VCaP (cell line): ENCODE measurements around the gene NIT1.

ENCODE experiments used
- H3K27ac ChIP-seq: fragments of 450-650 bp; 2 replicates; pipeline ENCODE4 v1.5.1; 2017
- TF ChIP-seq, protein P1 (sequence below): fragments of 450-650 bp; conservative IDR thresholded peaks from 2 replicates; pipeline ENCODE4 v1.5.1; 2017; ENCODE audit warnings: mild to moderate bottlenecking, moderate library complexity

NIT1 gene

DNA sequence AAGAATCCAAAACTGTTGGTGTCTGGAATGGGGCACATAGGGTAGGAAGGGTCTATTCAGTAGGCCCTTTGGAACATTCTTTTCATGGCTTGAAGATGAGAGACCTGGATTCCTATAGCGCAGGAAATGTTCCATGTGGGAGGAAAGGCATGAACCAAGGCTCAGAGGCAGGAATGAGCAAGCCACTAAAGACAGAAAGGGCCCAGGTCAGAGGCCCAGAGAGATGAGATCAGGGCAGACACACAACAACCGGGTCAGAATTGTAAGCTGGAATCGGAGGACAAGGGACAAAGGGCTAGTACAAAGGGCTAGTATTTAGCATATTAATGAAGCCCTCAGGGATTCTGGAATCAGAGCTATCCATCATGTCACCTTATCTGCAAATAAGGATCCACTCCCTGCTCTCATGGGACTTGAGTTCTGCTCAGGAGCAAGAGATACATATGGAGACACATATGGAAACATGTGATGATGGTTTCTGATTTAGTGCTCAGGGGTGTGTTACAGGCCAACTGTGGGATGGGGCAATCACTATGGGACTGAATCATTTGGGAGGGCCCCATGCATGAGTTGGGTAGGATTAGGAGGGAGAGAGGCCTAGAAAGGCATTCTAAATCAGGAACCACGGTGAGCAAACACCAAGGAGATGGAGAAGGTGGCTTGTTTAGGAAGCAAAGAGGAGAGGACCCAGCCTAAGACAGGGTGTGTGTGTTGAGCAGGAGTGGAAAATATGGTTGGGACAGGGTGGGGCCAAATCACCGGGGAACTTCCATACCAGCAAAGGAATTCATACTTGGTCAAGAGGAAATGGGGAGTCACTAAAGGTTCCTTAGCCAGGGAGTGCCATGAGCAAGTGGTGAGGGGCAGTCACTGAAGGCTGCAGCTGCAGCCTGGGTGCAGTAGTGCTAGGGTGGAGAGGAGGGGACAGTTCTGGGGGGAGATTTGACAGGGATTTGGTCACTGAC, 37.2 kb upstream of the NIT1 start:
- H3K27ac ChIP-seq, result no peak overlapping the region
- TF ChIP-seq, protein P1, sequence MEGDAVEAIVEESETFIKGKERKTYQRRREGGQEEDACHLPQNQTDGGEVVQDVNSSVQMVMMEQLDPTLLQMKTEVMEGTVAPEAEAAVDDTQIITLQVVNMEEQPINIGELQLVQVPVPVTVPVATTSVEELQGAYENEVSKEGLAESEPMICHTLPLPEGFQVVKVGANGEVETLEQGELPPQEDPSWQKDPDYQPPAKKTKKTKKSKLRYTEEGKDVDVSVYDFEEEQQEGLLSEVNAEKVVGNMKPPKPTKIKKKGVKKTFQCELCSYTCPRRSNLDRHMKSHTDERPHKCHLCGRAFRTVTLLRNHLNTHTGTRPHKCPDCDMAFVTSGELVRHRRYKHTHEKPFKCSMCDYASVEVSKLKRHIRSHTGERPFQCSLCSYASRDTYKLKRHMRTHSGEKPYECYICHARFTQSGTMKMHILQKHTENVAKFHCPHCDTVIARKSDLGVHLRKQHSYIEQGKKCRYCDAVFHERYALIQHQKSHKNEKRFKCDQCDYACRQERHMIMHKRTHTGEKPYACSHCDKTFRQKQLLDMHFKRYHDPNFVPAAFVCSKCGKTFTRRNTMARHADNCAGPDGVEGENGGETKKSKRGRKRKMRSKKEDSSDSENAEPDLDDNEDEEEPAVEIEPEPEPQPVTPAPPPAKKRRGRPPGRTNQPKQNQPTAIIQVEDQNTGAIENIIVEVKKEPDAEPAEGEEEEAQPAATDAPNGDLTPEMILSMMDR, result no peak

DNA sequence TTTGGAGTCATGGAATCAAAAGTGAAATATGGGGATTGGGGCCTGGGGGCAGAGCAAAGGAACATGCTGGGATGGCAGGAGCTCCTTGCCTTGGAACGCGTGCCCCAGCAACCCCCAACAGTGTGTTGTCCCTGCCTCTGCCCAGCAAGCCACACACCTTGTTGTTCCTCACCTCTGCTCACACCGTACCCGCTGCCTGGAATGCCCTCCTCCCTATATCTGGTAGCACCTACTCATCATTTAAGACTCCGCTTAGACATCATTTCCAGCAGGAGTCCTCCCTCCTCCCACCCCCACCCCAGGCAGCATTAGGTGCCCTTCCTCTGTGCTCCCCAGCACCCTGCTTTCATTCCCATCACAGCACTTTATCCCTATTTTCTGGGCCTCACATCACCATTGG, 36.4 kb upstream of the NIT1 start:
- TF ChIP-seq, protein P1, result no peak
- H3K27ac ChIP-seq, result no peak overlapping the region

DNA sequence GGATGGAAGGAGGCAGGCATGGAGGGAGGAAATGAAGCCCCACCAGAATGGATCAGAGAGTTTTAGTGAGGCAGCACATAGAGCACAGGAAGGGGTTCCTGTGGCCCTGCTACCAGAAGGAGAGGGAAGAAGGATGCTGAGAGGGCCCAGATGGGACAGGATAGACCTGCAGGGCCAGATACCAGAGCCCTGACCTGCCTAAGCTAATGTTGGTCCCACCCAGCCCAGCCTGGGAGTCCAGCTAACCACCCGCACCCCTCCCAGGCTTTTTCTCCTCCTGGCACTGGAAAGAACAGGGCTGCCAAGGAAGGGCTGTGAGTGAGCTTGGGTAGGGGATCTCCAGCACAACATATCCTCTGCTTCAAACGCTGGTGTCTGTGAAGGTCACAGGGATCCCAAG, 35.4 kb upstream of the NIT1 start:
- TF ChIP-seq, protein P1, result no peak
- no peak overlapping the region for H3K27ac ChIP-seq

DNA sequence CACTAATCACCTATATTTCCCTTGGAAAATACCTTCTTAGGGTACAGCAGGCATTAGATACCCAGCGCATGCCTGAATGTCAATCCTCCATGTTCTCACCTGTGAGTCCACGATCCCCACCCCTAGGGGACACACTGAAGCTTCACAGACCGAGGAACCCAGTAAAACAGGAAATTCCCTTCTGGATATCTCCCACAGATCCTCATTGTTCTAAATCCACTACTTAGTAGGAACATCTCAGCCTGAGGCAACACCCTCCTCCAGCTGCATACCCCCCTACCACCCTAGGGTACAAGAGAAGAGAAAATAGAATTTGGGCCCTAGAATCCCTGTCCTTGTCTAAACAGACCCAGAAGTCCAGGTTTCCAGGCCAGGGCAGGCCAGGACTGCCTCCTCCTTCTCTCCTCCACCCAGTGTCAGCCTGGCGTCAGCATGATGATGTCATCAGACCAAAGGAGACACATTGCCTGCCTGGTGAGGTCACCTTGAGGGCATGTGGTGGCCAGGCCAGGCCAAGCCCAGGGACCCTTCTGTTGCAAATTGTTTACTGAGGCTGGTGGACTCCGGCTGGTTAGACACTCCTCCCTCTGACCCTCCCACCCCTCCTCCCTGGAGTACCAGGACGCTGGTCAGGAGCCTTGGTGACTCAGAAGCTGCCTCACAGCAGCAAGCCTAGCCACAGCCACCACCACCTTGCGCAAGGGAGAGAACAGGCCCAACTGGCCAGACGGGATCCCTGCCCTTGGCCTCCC, 34.7 kb upstream of the NIT1 start:
- H3K27ac ChIP-seq, result no peak overlapping the region
- TF ChIP-seq, protein P1, result no peak

DNA sequence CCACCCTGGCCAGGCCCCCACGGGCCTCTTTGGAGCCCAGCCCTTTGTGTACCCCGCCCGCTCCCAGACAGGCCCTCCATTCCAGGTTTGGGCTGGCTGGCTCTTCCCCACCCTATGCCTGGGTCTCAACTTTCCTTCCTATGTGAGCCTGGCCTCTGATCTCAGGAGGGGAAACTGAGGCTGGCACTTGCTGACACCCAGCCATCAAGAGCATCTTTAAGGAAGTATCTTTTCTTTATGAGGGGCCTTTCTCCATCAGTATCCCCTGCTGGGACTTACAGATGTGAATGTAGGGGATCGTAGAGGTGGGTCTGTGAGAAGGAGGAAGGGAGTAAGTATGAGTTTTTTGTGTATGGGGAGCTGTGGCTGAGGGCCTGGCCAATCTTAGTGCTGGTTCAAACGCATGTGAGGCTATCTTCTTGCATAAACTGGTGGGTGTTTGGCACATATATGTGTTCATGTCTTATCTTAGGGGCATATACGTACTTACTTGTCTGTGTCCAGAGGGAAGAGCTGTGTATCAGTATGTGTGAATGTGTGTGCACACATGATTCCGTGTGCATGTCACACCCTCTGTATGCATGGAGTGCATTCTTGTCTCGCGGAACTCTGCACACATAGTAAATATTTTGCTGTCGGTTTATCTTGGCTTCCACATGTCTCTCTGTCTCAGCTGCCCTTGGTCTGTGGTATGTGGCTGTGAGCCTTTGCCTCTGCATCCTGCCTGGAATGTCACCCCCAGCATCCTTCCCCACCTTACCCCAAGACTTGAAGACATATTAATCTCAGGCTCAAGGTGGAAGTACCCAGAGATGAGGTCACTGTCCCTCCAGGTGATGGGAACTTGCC, 33.9 kb upstream of the NIT1 start:
- no peak overlapping the region for H3K27ac ChIP-seq

DNA sequence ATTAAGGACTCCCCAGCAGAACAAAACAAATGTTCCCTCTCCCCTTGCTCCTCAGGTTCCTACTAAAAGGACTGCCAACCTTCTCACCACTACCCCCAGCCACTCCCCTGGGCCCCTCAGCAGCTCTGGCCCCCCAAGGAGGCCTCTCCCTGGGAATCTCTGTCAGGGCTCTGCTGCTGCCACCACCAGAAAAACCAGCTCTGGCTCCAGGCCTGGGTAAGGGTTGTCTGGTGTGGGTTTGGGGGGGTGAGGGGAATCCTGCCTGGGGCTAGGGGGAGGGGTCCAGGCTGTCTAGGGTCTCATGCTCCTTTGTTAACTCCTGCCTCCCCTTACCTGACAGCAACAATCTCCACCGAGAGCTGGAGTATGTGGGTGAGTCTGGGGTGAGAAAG, 33.3 kb upstream of the NIT1 start:
- TF ChIP-seq, protein P1, result no peak
- no peak overlapping the region for H3K27ac ChIP-seq

More for the DNA sequence above, 33.9 kb upstream of the NIT1 start:
- TF ChIP-seq, protein P1, result no peak
